Liver (tissue), 9 donors: ENCODE results near the gene MOV10L1. TPM values are rescaled to one million over a fixed set of nuclear protein-coding genes. Genes with fewer than 3 reads are reported as not detected.

Experiments
- DNase-seq: peaks from one replicate; pipeline ENCODE4 v3.0.0-alpha.2; 2017; ENCODE audit warnings: low spot score
- H3K27ac ChIP-seq, 2 donors: one replicate each; pipeline ENCODE4 v1.7.0; 2013; ENCODE audit warnings: inconsistent platforms in 2 of 2, low read length in 2 of 2, control low read depth in 1 of 2, low read depth in 1 of 2, mild to moderate bottlenecking in 1 of 2
- H3K27me3 ChIP-seq, 4 donors: one replicate each; pipeline versions ENCODE4 v1.6.1 to v1.7.0; 2013; ENCODE audit warnings: low read length in 3 of 4, inconsistent platforms in 1 of 4, mild to moderate bottlenecking in 1 of 4, moderate library complexity in 1 of 4; ENCODE audit not compliant: control insufficient read depth in 4 of 4, insufficient read depth in 4 of 4
- H3K36me3 ChIP-seq, 4 donors: one replicate each; pipeline versions ENCODE4 v1.6.1 to v1.7.0; 2013; ENCODE audit warnings: low read length in 3 of 4, mild to moderate bottlenecking in 3 of 4, low read depth in 1 of 4, moderate library complexity in 1 of 4; ENCODE audit not compliant: control insufficient read depth in 4 of 4, insufficient read depth in 3 of 4
- H3K4me1 ChIP-seq, 4 donors: one replicate each; pipeline versions ENCODE4 v1.6.1 to v1.7.0; 2013; ENCODE audit warnings: low read length in 3 of 4, mild to moderate bottlenecking in 3 of 4, moderate library complexity in 1 of 4; ENCODE audit not compliant: control insufficient read depth in 4 of 4, insufficient read depth in 4 of 4
- H3K4me3 ChIP-seq, 3 donors: one replicate each; pipeline versions ENCODE4 v1.6.1 to v1.7.0; 2013; ENCODE audit warnings: low read length in 3 of 3, control low read depth in 1 of 3, low read depth in 1 of 3, mild to moderate bottlenecking in 1 of 3
- H3K9ac ChIP-seq, 2 donors: one replicate each; pipeline ENCODE4 v1.7.0; 2013; ENCODE audit warnings: low read length in 2 of 2, mild to moderate bottlenecking in 2 of 2, moderate library complexity in 2 of 2, control low read depth in 1 of 2, low read depth in 1 of 2
- H3K9me3 ChIP-seq, 4 donors: one replicate each; pipeline versions ENCODE4 v1.6.1 to v1.7.0; 2013; ENCODE audit warnings: low read length in 3 of 4; ENCODE audit not compliant: control insufficient read depth in 4 of 4
- EGR1 ChIP-seq, 2 donors: IDR thresholded peaks; 2 replicates each; pipeline ENCODE4 v1.6.1; 2016 to 2018; ENCODE audit warnings: antibody characterized with exemption in 2 of 2, low read depth in 2 of 2
- FOXA1 ChIP-seq: IDR thresholded peaks from 2 replicates; pipeline ENCODE4 v1.6.1; 2016; ENCODE audit warnings: antibody characterized with exemption
- FOXA2 ChIP-seq: IDR thresholded peaks from 2 replicates; pipeline ENCODE4 v1.6.1; 2016; ENCODE audit warnings: antibody characterized with exemption
- GABPA ChIP-seq, 2 donors: IDR thresholded peaks in 1 of 2; conservative IDR thresholded peaks in 1 of 2; 2 replicates each; pipeline ENCODE4 v1.6.1; 2016; ENCODE audit warnings: antibody characterized with exemption in 2 of 2, mild to moderate bottlenecking in 1 of 2, moderate library complexity in 1 of 2
- HNF4A ChIP-seq, 2 donors: conservative IDR thresholded peaks; 2 replicates each; pipeline ENCODE4 v1.6.1; 2016; ENCODE audit warnings: antibody characterized with exemption in 2 of 2, mild to moderate bottlenecking in 2 of 2
- HNF4G ChIP-seq: IDR thresholded peaks from 2 replicates; pipeline ENCODE4 v1.6.1; 2016; ENCODE audit warnings: antibody characterized with exemption
- JUND ChIP-seq, 2 donors: IDR thresholded peaks; 2 replicates each; pipeline ENCODE4 v1.6.1; 2016; ENCODE audit warnings: antibody characterized with exemption in 2 of 2
- NR2F2 ChIP-seq: IDR thresholded peaks from 2 replicates; pipeline ENCODE4 v1.6.1; 2016; ENCODE audit warnings: antibody characterized with exemption
- RAD21 ChIP-seq, 2 donors: IDR thresholded peaks; 2 replicates each; pipeline ENCODE4 v1.6.1; 2016; ENCODE audit warnings: antibody characterized with exemption in 2 of 2, mild to moderate bottlenecking in 2 of 2
- RXRA ChIP-seq, 2 donors: IDR thresholded peaks; 2 replicates each; pipeline ENCODE4 v1.6.1; 2017 to 2018; ENCODE audit warnings: antibody characterized with exemption in 2 of 2, mild to moderate bottlenecking in 1 of 2
- SP1 ChIP-seq: IDR thresholded peaks from 2 replicates; pipeline ENCODE4 v1.6.1; 2018; ENCODE audit warnings: antibody characterized with exemption, mild to moderate bottlenecking
- YY1 ChIP-seq: IDR thresholded peaks from 2 replicates; pipeline ENCODE4 v1.6.1; 2016; ENCODE audit warnings: antibody characterized with exemption, mild to moderate bottlenecking
- WGBS: extraction: QIAGEN DNeasy Blood & Tissue Kit; methylation state at CpG from one replicate; pipeline ENCODE4 v1.1.7; 2013; 5-methylcytosine and 5-hydroxymethylcytosine counted together
- polyA plus RNA-seq, 2 donors: library from polyadenylated mRNA; stranded (reverse) in 1 of 2; unstranded in 1 of 2; fragments of 200-250 nt in 1 of 2; fragments of >200 nt in 1 of 2; fragmentation: Nextera tagmentation in 1 of 2; extraction: Ambion mirVana in 1 of 2; gene quantifications; one replicate each; pipeline versions ENCODE4 v1.2.1 to v1.2.3, GENCODE V29; 2013 to 2015
- total RNA-seq, 2 donors: library from RNA; depleted of rRNA; stranded (reverse); fragments of >200 nt; gene quantifications; one replicate each; pipeline ENCODE4 v1.2.3, GENCODE V29; 2014
- TF ChIP-seq, protein P1 (sequence below): IDR thresholded peaks from 2 replicates; pipeline ENCODE4 v1.6.1; 2016; ENCODE audit warnings: antibody characterized with exemption
- TF ChIP-seq, protein P2 (sequence below): IDR thresholded peaks from 2 replicates; pipeline ENCODE4 v1.6.1; 2016; ENCODE audit warnings: antibody characterized with exemption
- TF ChIP-seq, protein P3 (sequence below): IDR thresholded peaks from 2 replicates; pipeline ENCODE4 v1.6.1; 2016; ENCODE audit warnings: antibody characterized with exemption
- donor health status: healthy.
- donor health status: healthy.
- donor health status: healthy.
- donor health status: healthy.
- donor health status: healthy.

The MOV10L1 gene
- total and polyA plus RNA-seq, 4 donors: 0.07 to 0.47 (median 0.17) TPM

DNA sequence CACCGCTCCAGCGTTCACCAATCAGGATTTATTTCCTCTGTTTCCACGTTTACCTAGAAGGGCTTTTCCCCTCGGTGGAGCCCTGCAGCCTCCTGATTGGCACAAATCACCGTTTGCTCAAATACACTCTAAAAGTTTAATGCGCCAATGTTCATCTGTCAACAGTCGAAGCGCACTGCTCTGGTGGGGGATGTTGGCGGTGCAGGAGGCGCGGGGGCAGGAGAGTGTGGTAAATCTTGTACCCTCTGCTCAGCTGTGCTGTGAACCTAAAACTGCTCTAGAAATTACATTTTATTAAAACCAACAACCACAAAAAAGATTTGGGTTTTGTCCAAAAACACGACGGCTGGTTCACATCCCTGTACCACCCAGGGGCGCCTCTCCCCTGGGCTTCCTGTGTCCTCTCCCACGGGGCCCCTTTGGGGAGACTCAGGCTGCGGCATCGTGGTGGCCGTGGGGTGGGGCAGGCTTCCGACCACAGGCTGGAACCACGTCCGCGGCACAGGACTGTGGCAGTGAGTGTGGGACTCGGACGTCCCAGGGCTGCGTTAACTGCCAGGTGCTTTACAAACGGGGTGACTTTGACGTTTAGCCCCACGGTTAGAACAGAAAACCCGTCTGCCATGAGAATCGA lies 45.2 kb upstream of the MOV10L1 start:
- TF ChIP-seq RAD21 (IDR thresholded peaks at IDR 0.05) (no peak), FOXA2 (no peak), EGR1 (IDR thresholded peaks at IDR 0.05; ENCODE audit: low read depth in 2 of 2) (no peak), JUND (IDR thresholded peaks at IDR 0.05) (no peak), GABPA (IDR thresholded peaks at IDR 0.05 in 1 of 2, conservative IDR thresholded peaks at IDR 0.05 in 1 of 2) (no peak), FOXA1 (no peak), YY1 (no peak), HNF4A (conservative IDR thresholded peaks at IDR 0.05) (no peak), RXRA (IDR thresholded peaks at IDR 0.05) (no peak), HNF4G (no peak), SP1 (no peak), NR2F2 (no peak)
- TF ChIP-seq, protein P1, sequence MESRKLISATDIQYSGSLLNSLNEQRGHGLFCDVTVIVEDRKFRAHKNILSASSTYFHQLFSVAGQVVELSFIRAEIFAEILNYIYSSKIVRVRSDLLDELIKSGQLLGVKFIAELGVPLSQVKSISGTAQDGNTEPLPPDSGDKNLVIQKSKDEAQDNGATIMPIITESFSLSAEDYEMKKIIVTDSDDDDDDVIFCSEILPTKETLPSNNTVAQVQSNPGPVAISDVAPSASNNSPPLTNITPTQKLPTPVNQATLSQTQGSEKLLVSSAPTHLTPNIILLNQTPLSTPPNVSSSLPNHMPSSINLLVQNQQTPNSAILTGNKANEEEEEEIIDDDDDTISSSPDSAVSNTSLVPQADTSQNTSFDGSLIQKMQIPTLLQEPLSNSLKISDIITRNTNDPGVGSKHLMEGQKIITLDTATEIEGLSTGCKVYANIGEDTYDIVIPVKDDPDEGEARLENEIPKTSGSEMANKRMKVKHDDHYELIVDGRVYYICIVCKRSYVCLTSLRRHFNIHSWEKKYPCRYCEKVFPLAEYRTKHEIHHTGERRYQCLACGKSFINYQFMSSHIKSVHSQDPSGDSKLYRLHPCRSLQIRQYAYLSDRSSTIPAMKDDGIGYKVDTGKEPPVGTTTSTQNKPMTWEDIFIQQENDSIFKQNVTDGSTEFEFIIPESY: no peak
- TF ChIP-seq, protein P2, sequence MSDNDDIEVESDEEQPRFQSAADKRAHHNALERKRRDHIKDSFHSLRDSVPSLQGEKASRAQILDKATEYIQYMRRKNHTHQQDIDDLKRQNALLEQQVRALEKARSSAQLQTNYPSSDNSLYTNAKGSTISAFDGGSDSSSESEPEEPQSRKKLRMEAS: no peak
- TF ChIP-seq, protein P3, sequence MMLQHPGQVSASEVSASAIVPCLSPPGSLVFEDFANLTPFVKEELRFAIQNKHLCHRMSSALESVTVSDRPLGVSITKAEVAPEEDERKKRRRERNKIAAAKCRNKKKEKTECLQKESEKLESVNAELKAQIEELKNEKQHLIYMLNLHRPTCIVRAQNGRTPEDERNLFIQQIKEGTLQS: no peak
- H3K36me3 ChIP-seq: no peaks in the 10 kb centered on the region
- no peaks in the 10 kb centered on the region for H3K27me3 ChIP-seq
- no peak overlapping the region for H3K27ac ChIP-seq
- no peak overlapping the region for H3K4me3 ChIP-seq
- no peaks in the 10 kb centered on the region for H3K4me1 ChIP-seq
- no peak overlapping the region for H3K9ac ChIP-seq
- peaks cover 0 to under 1% (median 0%) of the 10 kb centered on the region in 4 donors for H3K9me3 ChIP-seq
- WGBS: 71% methylated on average over 30 of the region's 30 CpGs
- DNase-seq: no peak

DNA sequence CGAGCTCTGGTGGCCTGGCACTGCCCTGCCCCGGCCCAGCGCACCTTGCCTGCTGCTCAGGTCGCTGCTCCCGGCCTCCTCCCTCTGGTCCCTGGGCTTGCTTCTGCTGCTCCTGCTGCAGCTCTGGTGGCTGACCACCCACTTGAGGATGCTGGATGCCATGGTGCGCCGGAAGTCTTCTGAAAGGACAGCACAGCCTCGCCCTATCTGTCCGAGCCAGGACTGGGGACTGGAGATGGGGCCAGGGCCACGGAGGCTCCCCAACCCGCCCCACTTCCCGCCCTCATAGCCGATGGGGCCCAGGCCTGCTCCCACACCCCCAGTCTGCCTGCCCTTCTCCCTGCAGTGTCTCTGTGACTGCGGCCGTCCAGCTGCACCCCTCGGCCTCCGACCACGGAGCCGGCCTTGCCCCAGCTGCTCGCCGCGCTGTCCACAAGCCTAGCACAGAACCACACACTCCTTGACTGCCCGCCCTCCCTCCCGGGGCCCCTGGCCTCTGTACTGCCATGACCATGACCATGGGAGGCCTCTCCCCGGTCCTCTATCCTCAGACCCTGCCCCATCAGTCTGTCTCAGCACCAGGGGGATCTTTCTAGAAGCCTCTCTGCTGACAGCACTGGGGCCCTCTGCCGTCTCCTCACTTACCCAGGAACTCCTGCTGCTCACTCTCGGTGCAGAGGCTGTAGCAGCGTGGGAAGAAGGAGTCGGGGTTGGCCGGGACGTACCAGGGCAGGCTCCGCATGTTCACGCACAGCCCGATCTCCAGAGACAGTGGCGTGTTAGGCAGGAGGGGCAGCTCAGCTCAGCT lies 44.4 kb upstream of the MOV10L1 start:
- H3K27ac ChIP-seq: no peak overlapping the region
- H3K36me3 ChIP-seq: no peaks in the 10 kb centered on the region
- DNase-seq: no peak
- H3K27me3 ChIP-seq: no peaks in the 10 kb centered on the region
- no peak for TF ChIP-seq EGR1 (IDR thresholded peaks at IDR 0.05; ENCODE audit: low read depth in 2 of 2)
- TF ChIP-seq, protein P2: no peak
- TF ChIP-seq, protein P1: no peak
- TF ChIP-seq HNF4A (conservative IDR thresholded peaks at IDR 0.05): no peak
- H3K4me3 ChIP-seq: no peak overlapping the region
- H3K9ac ChIP-seq: no peak overlapping the region
- no peaks in the 10 kb centered on the region for H3K9me3 ChIP-seq
- no peaks in the 10 kb centered on the region for H3K4me1 ChIP-seq
- 84% methylated on average over 35 of the region's 35 CpGs for WGBS
